Measurements from ENCODE around the gene TMEM266.

The TMEM266 gene

GRCh38 chr15:76161153-76162035, 101.6 kb downstream of the TMEM266 start:
- DNase-seq (ENCODE audit: low read depth, low spot score) = no peak

GRCh38 chr15:76162036-76162398, 102.2 kb downstream of the TMEM266 start:
- no peak for DNase-seq (ENCODE audit: low read depth, low spot score)

DNA sequence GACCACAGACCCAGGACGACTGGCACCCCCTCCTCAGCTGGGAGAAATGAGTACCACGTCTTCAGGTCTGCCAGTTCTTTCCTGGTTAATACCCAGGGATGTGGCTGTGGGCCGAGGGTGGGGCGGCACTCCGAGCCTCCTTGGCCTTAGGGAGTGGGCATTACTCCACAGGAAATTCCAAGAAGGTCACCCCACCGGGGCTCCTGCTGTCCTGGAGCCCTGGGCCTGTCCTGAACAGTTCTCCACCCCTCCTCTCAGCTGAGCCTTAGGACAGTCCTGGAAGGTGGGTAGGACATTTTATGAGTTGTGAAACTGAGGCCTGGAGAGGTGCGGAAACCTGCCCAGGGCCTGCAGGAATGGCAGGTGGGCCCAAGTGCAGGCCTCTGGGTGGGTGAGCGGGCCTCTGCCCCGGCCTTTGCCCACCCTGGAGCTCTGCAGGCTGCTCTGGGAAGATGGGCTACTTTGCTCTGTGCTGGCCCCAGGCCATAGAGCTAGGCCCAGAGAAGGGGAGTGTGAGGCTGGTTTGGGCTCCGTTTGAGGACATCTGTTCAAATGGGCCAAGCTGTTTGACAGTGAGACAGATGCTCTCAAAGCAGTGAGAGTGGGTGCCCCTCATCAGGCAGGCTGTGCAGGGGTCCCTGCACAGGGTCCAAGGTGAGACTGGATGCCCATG, 103.1 kb downstream of the TMEM266 start:
- DNase-seq (ENCODE audit: low read depth, low spot score) = no peak

DNA sequence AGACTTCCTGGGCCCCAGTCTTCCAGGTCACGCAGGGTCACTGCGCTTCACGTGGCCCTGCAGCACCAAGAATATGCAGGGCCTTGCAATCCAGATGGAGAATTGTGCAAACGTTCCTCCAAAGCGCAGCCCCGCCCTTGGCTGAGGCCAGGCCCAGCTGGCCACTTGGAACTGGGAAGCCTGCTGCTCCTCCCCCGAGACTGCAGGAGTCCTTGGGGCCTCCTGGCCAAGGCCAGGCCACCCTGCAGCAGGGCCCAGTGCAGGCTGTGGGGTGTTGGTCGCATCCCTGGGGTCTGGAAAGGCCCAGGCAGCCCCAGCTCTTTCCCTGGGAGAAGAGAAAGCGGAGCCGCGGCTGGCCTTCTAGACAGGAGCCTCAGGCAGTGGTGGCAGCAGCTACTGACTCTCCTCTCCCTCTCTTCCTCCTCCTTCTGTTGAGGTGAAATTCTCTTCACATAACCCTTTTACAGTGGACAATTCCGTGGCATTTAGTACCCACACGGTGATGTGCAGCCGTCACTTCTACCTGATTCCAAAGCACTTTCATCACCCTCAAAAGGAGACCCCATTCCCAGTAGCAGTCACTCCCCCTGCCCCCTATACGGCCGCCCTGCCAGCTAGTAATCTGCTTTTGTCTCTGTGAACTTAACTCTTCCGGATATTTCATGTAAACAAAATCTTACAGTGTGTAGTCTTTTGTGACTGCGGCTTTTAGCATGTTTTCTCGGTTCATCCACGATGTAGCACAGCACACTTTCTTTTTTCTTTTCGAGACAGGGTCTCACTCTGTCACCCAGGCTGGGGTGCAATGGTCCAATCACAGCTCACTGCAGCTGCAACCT, 103.9 kb downstream of the TMEM266 start:
- DNase-seq (ENCODE audit: low read depth, low spot score) = no peak

- DNase-seq (ENCODE audit: low read depth, low spot score) = no peak
Observed at GRCh38 chr15:76164602-76165001, 104.8 kb downstream of the TMEM266 start.

DNA sequence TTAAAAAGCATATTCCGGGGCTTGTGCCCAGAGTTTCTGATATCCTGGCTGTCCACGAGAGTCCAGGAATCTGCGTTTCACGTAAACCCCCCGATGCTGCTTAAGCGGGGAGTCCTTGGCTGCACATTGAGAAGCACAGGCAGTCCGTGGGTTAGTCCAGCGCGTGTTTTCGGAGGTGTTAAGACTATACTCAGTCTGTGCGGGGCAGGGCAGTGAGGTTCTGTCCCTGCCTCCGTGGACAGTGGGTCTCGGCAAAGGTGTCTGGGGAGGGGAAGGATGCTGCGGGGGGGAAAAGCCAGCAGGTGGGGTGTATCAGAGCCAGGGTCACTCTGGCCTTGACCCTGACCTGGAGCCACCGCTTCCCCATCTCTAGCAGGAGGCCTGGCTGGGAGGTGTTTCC, 106.2 kb downstream of the TMEM266 start:
- DNase-seq (ENCODE audit: low read depth, low spot score) = no peak

DNA sequence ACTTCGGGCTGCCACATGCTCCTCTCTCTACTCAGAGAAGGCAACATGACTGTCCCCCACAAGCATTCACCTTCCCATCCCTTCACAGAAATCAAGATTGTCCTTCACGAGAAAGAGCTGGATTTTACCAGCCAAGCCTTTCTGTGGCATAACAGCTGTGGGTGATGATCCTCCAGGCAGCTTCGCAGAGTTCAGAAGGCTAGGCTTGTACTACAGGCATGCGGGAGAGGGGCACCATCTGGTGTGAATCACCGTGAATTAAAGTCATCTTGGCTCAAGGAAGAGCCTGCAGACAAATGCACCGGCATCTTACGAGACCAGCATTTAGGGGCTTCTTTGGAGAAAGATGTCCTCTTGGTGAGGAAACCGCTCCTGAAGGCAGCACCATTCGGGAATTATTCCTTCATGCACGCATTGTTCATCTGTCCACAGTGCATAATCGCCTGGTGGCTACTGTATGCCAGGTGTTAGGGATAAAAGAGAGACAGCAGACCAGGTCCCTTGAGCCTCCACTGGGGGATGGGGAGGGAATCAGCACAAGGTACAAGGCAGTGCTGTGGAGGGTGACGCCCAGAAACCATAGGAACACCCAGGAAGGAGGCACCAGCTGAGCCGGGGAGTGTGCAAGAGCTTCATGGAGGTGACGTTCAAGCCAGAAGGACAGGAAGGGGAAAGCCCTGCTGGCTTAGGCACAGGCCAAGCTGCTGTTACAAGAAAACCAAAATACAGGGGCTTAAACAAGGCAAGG, 108.6 kb downstream of the TMEM266 start:
- no peak for DNase-seq (ENCODE audit: low read depth, low spot score)

GRCh38 chr15:76169018-76169417, 109.2 kb downstream of the TMEM266 start:
- no peak for DNase-seq (ENCODE audit: low read depth, low spot score)

DNA sequence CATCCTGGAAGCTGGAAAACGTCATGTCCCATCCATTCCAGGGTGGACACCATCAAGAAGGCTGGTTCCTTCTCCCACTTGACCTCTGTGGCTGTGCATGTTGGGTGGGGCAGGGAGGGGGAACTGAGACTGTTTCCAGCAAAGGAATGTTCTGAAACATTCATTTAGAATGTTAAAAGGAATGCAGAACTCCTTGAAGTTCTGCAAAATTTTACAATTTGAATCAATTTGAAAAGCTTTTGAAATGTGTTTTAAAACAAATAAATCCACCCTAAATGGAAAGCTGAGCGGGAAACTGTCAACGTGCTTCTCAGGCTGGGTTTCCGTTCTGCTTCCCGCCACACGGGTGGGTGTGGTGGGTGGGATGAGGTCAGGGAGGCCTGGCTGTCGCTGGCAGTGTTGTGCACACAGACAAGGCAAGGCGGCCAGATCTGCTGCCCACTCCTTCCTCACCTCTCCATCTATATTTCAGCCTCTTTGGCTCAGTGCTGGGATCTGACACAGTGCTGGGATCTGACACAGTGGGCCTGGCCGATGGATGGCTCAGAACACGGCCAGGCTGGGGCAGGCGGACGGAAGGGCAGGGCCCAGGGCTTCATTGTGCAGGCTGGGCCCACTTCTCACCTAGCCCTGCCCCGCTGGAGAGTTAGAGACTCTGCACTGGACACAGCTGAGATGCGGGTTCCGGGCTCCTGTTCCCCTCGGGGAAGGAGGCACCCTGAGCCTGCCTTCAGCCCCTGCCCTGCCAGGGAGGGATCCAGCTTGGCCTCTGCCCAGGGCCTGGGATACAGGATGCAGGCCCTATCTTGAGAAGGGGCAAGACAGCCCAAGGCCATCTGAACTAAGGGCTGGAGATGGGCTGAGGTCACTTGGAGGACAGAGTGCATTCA, 110.4 kb downstream of the TMEM266 start:
- DNase-seq (ENCODE audit: low read depth, low spot score) = no peak

- DNase-seq (ENCODE audit: low read depth, low spot score) = no peak
Observed at GRCh38 chr15:76172782-76173181, 113.0 kb downstream of the TMEM266 start.

DNA sequence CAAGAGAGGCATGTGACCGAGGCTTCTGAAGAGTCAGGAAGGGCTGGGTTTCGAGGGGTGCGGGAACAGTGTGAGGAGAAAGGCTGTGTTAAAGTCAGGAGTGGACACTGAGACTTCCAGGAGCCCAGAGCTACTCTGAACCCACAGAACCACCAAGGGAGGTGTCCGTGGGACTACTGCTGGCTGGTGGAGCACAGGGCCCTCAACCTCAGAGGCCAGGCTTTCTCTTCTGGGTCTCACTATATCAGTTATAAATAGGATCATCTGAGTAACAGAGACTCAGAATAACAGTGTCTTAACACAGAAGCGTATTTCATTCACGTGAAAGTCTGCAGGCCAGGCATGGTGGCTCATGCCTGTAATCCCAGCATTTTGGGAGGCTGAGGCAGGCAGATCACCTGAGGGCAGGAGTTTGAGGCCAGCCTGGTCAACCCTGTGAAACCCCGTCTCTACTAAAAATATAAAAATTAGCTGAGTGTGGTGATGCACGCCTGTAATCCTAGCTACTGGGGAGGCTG, 113.6 kb downstream of the TMEM266 start:
- DNase-seq (ENCODE audit: low read depth, low spot score) = no peak

DNA sequence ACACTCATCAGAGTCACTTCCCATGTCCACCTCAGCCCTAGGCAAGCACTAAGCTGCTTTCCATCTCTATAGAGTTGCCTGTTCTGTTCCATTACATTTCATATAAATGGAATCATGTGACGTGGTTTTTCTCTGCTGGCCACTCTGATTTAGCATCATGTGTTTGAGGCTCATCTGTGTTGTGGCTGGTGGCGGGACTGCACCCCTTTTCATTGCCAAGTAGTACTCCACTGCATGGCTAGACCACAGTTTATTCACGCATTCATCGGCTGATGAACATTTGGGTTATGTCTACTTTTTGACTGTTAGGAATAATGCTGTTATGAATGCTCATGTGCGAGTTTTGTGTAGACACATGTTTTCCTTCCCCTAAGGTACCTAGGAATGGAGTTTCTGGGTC, 114.9 kb downstream of the TMEM266 start:
- no peak for DNase-seq (ENCODE audit: low read depth, low spot score)

GRCh38 chr15:76175442-76175841, 115.7 kb downstream of the TMEM266 start:
- DNase-seq (ENCODE audit: low read depth, low spot score) = no peak

DNA sequence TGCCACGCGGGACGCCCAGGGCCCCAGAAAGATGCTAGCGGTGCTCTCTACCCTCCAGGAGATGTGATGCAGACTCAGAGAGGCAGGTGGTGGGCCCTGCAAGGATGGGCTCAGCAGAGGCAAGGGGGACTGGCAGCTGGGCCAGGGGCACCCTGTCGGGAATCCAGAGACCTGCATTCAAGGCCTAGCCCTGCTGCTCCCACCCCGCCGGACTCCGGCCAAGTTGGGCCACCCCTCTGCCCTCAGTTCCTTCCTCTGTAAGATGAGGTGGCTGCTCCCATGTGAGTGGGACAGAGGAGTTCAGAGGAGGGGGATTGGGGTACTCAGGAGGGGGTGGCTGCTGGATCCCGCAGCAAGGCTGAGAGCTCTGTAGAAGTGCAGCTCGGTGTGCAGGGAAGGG, 116.3 kb downstream of the TMEM266 start:
- no peak for DNase-seq (ENCODE audit: low read depth, low spot score)

DNA sequence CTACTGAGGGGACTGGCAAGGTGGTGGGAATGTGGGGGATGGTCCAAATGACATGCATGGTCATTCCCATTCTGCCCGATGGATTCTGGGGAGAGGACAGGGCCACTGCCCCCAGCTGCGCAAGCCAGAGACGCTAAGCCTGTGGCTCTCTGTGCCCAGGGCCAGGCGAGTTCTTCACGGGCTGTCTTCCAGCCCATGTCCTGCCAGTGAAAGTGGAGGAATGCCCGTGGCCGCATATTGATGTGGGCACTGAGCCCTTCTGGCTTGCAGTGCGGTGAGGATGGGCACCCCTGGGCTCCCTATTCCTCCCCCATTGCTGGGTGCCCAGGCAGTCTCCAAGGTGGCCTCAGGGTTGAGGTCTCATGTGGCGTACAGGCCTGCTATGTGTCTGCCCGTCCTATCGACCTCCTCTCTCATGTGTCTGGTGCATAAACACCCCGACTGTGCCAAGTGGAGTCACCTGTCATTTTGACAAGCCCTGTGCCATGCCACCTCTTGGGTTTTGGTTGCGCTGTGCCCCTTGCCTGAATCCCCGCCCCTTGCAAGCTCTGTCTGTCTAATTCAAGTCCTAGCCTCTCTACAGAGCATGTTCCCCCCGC, 116.8 kb downstream of the TMEM266 start:
- DNase-seq (ENCODE audit: low read depth, low spot score) = no peak

DNA sequence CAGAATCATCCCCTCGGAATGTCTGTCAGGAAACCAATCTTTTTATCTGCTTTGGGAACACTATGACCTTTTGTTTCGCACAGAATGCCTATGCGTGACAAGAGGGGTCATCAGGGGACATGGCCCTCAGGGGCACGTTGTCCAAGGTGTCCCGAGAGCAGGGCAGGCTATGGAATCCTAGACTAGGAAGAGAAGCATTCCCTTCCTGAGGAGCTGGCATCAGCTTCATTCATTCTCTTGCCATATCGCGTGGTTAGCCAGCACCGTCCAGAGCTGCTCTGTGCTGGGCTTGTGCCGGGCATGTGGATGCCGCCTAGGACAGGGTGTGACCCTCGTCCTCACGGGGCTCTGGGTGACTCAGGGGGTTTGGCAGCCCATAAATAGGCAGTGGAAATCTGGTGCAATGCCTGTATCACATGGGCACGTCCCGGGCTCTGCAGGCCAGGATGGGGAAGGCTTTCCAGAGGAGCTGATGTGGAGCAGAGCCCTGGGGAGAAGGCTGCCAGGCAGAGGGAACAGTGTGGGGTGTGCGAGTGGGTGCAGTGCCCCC, 117.8 kb downstream of the TMEM266 start:
- no peak for DNase-seq (ENCODE audit: low read depth, low spot score)

- DNase-seq (ENCODE audit: low read depth, low spot score) = no peak
Observed at GRCh38 chr15:76178296-76179000, 118.7 kb downstream of the TMEM266 start.

GRCh38 chr15:76179023-76179422, 119.2 kb downstream of the TMEM266 start:
- DNase-seq (ENCODE audit: low read depth, low spot score) = no peak

DNA sequence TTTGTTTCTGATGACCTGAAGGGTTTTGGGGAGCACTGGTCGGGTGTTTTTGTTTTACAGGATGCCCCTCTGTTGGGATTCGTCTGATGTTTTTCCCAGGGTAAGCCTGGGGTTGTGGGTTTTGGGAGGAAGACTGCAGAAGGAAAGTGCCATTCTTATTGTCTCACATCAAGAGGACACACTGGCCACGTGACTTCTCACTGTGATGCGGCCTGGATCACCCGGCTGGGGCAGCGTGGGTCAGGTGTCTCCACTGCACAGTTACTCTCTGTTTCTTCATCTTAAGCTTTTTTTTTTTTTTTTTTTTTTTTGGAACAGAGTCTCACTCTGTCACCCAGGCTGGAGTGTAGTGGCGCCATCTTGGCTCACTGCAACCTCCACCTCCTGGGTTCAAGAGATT, 120.5 kb downstream of the TMEM266 start:
- DNase-seq (ENCODE audit: low read depth, low spot score) = no peak

Measured in iPS DF 19.7 (cell line).